Astrocyte of the cerebellum (primary cell): ENCODE data around the gene DNM1.
"Not testable (repeated sequence)": the region's sequence is repeated elsewhere in the genome, so short reads cannot be mapped to it uniquely, and the experiment has no call there.

Experiments used
- DNase-seq: peaks from one replicate; pipeline ENCODE4 v3.0.0-alpha.2; 2011; ENCODE audit warnings: low read depth
- H3K4me3 ChIP-seq: 2 replicates; pipeline ENCODE4 v1.5.1; 2011; ENCODE audit warnings: mild to moderate bottlenecking, low read depth, low read length, moderate library complexity
- in situ Hi-C: cut with HindIII; loops from 2 replicates; pipeline ENCODE4 v1.10.0; 2017; ENCODE audit warnings: low sequenced_read_pairs
- TF ChIP-seq, protein P1 (sequence below): IDR thresholded peaks from 2 replicates; pipeline ENCODE4 v1.5.1; 2012; ENCODE audit warnings: low read length, low read depth, moderate library complexity, mild to moderate bottlenecking; ENCODE audit errors: missing control alignments

The DNM1 gene

DNA sequence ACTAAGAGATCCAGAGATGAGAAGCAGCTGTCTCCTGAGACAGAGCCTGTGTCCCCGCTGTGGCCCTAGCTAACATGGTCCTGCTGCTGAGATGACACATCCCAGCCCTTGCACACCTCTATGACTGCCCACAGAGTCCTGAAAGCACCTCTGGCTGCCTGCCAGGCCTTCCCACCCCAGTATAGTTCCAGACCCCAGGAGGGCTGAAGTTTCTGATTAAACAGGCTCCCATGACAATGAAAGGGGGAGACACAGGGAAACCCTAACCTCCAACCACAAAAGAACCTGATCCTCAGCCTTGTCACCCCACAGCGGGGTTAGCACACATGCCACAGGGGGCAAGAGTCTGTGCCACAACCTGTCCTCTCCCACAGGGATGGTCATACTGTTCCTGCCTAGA, 27.5 kb upstream of the DNM1 start:
- in situ Hi-C loops = no loop called here
- TF ChIP-seq, protein P1, sequence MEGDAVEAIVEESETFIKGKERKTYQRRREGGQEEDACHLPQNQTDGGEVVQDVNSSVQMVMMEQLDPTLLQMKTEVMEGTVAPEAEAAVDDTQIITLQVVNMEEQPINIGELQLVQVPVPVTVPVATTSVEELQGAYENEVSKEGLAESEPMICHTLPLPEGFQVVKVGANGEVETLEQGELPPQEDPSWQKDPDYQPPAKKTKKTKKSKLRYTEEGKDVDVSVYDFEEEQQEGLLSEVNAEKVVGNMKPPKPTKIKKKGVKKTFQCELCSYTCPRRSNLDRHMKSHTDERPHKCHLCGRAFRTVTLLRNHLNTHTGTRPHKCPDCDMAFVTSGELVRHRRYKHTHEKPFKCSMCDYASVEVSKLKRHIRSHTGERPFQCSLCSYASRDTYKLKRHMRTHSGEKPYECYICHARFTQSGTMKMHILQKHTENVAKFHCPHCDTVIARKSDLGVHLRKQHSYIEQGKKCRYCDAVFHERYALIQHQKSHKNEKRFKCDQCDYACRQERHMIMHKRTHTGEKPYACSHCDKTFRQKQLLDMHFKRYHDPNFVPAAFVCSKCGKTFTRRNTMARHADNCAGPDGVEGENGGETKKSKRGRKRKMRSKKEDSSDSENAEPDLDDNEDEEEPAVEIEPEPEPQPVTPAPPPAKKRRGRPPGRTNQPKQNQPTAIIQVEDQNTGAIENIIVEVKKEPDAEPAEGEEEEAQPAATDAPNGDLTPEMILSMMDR = no peak
- no peak for DNase-seq
- no peak overlapping the region for H3K4me3 ChIP-seq

DNA sequence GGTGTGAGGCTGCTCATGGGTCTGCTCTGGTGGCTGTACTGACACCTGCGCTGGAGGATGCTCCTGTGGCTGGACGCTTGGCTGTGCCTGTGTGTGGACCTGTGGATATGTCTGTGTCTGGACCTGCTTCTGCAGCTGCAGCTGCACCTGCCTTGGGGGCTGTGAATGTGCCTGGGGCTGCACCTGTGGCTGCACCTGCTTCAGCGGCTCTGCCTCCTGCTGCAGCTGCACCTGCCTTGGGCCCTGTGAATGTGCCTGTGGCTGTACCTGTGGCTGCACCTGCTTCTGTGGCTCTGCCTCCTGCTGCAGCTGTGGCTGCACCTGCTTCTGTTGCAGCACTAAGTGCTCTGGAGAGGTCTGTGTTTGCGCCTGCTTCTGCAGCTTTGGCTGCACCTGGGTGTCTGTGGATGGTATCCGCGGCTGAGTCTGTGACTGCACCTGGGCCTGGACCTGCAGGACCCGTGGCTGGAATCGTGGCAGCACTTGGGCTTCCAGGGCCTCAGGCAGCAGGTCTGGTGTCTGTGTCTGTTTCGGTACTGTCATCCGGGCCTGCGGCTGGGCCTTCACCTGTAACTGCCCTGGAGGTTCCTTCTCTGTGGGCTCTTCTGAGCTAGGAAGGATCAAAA, 24.3 kb upstream of the DNM1 start:
- in situ Hi-C loops = no loop called here
- no peak overlapping the region for H3K4me3 ChIP-seq

DNA sequence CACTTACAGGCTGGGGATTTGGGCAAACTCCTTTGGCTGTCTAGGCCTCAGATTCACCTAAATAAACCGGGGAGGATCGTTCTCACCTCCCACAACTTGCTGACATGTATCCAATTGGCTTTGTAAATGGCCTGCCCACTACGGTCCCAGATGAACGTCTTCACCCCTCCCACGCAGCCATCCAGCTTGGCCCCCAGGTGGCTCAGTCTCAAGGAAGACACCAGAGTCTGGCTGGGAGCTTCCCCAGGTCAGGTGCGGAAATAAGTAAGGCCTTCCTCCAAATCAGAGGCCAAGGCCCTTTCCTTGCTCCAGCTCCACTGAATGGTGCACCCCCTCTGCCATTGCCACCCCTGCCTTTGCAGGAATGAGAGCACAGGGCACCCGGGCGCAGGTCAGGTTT, 23.2 kb upstream of the DNM1 start:
- H3K4me3 ChIP-seq = no peak overlapping the region
- in situ Hi-C loops = no loop called here
- no peak for DNase-seq
- TF ChIP-seq, protein P1 = no peak

More for the DNA sequence above, 24.3 kb upstream of the DNM1 start:
- DNase-seq = no peak
- TF ChIP-seq, protein P1 = no peak

DNA sequence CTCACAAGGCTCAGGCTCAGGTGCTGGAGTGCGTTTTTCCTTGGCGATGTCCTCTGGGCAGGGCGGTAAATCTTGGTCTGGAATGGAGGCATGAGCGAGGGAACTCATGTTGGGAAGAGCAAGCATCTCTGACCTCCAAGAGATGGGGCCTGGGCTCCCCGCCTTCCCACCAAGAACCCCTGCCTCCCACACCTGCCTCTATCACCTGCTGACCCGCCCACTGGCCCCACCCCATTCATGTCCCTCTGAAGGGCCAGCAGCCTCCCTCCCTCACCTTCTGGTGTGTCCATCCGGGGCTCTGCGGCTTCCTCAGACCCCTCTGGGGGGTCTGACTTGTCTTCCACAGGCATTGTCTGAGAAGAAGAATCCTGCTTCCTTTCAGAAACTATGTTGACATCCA, 22.7 kb upstream of the DNM1 start:
- no peak for DNase-seq
- TF ChIP-seq, protein P1 = no peak
- in situ Hi-C loops = no loop called here
- H3K4me3 ChIP-seq = no peak overlapping the region

DNA sequence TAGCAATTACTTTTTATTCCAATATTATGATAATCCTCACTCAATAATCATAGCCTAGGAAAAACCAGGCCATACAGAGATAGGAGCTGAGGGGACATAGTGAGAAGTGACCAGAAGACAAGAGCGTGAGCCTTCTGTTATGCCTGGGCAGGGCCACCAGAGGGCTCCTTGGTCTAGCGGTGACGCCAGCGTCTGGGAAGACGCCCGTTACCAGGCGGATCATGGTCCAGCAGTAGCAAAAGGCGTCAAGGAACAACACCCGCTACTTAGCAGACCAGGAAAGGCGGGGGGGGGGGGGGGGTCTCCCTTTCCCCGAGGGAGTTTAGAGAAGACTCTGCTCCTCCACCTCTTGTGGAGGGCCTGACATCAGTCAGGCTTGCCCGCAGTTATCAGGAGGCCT, 21.7 kb upstream of the DNM1 start:
- H3K4me3 ChIP-seq, in situ Hi-C loops, DNase-seq: not testable (repeated sequence)
- TF ChIP-seq, protein P1 = peak; percentile 47

DNA sequence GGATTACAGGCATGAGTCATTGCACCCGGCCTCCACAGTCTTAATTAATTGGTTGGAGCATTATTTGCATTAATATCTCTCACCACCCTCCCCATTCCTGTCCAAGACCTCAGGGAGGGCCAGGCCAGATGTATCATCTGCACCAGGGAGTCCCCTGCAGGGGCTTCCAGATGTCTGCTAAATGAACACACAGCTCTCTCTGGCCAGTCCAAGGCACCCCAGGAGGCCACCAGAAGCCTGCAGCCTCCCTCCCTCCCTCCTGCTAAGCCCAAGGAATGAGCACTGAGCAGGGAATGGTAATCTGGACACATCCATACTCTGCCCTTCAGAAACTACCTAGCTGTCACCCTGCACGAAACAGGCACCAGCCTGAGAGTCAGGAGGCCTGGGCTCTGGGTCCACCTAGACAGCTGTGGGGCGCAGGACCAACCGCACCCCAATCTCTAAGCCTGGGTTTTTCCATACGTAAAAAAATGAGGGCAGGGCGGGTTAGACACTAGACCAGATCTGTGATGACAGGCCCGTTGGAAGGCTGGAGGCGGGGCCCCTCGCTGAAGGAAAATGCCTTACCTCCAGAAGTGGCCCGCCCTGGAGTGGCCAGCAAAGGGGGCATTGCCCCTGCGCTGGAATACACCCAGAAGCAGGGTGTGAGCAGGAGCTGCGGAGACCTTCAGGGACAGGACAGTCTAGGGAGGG, 20.1 kb upstream of the DNM1 start:
- no peak for DNase-seq
- in situ Hi-C loops = no loop called here
- TF ChIP-seq, protein P1 = no peak

More for the DNA sequence above, 20.1 kb upstream of the DNM1 start:
- H3K4me3 ChIP-seq = no peak overlapping the region
